Cardiac septum (tissue), 1 donor: ENCODE results near the gene PKIB. TPM values are rescaled to one million over a fixed set of nuclear protein-coding genes. Genes with fewer than 3 reads are reported as not detected.
"Not testable (repeated sequence)": the region's sequence is repeated elsewhere in the genome, so short reads cannot be mapped to it uniquely, and the experiment has no call there.

ENCODE experiments used
- DNase-seq: peaks from one replicate; pipeline ENCODE4 v3.0.0-alpha.2; 2020; ENCODE audit warnings: low spot score
- intact Hi-C: fragments of 100-400 bp; cut with DNase I; formaldehyde crosslinking; loops from one replicate; pipeline ENCODE4 v1.14.0; 2022
- total RNA-seq: library from RNA; stranded (reverse); fragmentation: NEBNext Ultra II Directional; extraction: Animal tissue kit (Norgen Biotek cat#: 25700); gene quantifications from one replicate; pipeline ENCODE4 v1.2.1, GENCODE V29; 2021
- donor health status: DM: no; HTN: no; CAD: no.

Gene PKIB
- total RNA-seq, 1 donor from 2014 or later = 0.38 TPM

GRCh38 chr6:122733259-122733658 is 123.1 kb downstream of the PKIB start:
- intact Hi-C loops = loop anchor here (5.0 kb wide), 1 partner anchor 104 kb away; no protein-coding TSS in a partner anchor

DNA sequence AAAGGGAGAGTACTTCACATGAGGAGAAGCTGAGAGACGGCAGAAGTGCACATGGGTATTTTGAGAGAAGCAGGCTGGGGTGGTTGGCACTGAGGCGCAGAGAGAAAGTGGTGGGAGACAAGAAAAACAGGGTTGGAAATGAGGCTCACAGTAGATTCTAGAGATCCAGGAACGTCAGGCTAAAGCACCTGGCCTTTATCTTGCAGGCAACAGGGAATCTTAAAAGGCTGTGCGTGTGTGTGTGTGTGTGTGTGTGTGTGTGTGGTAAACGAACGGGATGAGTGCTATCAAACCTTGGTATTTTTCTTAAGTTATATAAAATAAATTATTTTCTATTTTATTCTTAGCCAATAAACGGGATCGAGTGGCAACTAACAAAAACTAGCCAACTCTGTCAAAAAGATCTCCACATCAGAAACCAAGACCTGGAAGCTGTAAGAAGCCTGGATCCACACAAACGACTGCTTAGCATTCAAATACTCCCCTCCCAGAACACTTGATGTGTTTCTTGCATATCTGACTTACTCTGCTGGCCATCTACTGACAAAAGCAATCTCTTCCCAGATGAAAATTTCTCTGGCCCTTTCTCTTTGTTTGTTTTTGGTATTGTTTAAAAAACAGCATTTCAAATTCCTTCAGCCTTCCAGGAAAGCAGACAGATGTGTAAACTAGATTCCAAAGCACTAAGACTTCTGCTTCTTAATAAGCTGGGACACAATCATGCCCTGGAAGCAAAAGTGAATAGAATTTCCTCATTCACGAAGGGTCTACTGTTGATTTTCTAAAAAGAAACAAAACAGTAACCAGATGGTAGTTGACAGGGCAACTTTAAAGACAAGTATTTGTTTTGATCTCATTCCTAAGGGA is 124.6 kb downstream of the PKIB start:
- intact Hi-C loops = loop anchor here (5.0 kb wide), 1 partner anchor 103 kb away; no protein-coding TSS in a partner anchor

More at GRCh38 chr6:122733259-122733658, 123.1 kb downstream of the PKIB start:
- no peak for DNase-seq

DNA sequence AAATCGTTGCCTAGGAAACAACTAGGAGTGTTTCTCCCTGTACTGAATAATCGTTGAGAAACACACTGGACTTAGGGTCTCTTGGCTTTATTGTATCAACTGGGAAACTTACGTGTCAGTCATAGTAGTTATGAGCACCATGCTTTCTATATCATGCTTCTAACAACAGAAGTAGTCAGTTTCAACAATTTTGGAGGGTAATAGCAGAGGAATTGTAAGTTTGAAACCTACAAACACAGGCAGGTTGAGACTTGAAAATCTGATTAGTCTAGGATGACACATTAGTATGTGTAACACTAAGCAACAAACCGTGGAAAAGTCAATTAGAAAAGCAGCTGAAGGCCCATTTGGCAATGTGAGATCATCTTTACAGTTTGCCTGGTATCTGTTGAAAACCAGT is 125.4 kb downstream of the PKIB start:
- DNase-seq = no peak
- intact Hi-C loops = no loop called here

More for the DNA sequence above, 124.6 kb downstream of the PKIB start:
- DNase-seq = no peak

DNA sequence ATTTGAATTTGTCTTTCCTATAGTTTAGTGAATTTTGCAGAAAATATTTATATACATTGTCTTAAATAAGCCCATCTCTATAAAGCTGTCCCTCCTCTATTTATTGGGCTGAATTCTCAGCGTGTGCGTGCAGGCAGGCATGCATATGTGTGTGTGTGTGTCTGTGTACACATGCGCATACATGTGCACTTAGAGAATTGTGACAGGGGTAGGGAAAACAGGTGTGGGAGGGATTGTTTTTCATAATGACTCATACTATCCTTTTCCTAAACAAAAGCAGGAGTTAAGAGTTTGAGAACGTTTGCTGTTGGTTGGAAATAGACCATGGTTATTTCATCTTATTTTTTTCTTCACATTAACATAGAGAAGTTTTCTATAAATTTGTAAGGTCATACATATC is 126.0 kb downstream of the PKIB start:
- intact Hi-C loops = no loop called here
- no peak for DNase-seq

DNA sequence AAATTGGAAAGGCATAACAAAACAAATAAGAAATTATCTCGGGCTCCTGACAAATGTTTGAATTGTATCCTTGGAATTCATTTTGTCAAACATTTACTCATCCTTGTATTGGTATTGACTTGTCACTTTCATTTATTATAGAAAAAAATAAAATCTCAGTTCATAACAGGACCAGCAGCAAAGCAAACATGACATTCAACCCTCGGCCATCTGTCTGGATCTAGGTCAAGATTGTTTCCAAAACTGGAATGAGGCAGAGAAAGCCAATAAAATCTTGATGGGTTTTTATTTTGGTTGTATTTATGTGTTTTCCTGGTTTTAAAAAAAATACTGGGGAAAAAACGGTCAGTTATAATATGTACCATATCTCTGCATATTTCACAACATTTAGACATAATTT is 126.4 kb downstream of the PKIB start:
- intact Hi-C loops = no loop called here
- DNase-seq = no peak

DNA sequence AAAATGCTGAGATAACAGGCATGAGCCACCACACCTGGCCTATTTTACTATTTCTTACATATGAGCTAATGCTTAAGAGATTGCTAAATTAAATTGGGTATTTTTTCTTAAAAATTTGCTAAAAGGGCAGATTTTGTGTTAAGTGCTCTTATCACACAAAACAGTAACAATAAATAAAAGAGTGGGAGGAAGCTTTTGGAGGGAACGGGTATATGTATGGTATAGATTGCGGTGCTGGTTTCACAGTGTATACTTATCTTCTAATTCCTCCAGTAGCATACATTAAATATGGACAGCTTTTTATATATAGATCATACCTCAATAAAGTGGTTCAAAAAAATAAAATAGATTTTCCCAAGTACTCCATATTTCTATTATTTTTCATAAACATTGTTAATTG is 129.9 kb downstream of the PKIB start:
- intact Hi-C loops = no loop called here
- DNase-seq = no peak

DNA sequence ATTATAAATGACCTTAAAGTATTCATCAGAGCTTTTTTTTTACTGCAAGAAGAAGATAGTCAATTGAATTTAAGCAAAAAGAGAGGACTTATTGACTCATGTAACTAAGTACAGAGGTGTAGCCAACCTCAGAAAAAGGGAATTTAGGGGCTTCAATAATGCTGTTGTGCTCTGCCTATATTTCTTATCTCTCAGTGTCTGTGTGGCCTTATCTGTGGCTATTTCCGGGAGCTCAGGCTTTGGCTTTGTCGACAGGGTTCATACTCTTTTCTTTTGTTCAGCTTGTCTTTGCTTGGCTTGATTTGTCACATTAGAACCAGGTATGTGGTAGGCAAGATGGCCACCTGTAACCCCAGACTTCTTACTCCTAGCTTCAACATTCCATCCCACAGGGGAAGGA is 130.7 kb downstream of the PKIB start:
- intact Hi-C loops = no loop called here
- no peak for DNase-seq

GRCh38 chr6:122744247-122744646 is 134.0 kb downstream of the PKIB start:
- DNase-seq, intact Hi-C loops: not testable (repeated sequence)

DNA sequence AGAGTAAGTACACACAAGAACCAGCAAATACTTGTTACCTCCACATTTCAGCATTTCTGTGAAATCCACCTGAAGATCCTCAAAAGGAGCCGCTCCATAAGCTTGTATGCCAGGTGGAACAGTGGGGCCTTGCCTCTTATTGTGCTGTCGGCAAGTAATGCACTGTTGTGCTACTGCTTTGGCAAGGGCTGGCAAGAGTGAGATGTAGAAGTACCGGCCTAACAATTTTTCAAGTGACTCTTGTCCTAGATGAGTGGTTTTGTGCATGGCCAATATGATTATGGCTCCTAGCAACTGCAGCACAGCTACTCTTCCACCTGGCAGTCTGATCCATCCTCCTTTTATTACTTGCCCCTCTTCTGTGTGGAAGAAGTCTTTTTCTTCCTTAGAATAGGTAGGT is 134.7 kb downstream of the PKIB start:
- DNase-seq, intact Hi-C loops: not testable (repeated sequence)

DNA sequence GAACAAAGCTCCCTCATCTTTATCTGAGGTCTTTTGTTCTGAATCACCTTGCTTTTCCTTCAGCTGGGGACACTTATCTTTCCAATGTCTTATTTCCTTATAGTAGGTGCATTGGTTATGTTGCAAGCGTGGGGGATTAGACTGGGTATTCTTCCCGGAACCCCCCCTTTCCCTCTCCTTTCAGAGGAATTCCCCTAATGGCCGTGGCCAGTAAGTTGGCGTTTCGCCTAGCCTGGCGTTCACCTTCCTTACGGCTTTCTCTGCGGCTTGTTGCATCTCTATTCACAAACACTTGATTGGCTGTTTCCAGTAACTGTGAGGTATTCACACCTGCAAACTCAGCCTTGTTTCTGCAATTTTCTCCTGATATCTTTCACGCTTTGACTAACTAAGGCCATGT is 136.5 kb downstream of the PKIB start:
- intact Hi-C loops = no loop called here
- DNase-seq = no peak

DNA sequence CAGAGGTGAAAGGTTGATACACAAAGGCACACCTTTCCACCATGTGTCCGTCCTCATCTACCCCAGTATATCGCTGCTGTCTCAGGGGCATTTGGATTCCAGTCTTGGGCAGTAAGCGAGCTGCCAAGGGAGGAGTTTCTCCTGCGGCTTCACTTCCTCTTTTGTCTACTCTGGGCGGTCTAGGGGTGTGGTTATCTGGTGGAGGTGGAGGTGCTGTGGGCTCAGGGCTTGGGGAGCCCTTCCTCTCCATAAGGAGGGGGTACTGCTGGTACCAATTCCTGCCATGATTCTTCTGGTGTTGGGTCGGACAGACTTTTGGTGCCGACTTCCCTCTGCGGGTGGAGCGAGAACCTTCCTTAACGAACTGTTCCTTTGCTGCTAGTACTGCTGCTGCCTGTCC is 137.4 kb downstream of the PKIB start:
- intact Hi-C loops = no loop called here
- DNase-seq = no peak

DNA sequence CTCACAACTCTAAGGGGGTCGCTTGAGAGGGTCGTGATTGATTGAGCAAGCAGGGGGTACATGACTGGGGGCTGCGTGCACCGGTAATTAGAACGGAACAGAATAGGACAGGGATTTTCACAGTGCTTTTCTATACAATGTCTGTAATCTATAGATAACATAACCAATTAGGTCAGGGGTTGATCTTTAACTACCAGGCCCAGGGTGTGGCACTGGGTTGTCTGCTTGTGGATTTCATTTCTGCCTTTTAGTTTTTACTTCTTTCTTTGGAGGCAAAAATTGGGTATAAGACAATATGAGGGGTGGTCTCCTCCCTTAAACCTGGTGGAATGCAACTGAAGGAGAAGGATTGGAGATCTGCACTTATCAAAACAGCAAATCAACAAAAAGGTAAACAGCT is 138.7 kb downstream of the PKIB start:
- DNase-seq, intact Hi-C loops: not testable (repeated sequence)

- no peak for DNase-seq
- intact Hi-C loops = no loop called here
Measured at GRCh38 chr6:122749451-122750050, 139.3 kb downstream of the PKIB start.

GRCh38 chr6:122751326-122751725 is 141.1 kb downstream of the PKIB start:
- intact Hi-C loops = no loop called here
- no peak for DNase-seq

GRCh38 chr6:122752459-122752858 is 142.3 kb downstream of the PKIB start:
- intact Hi-C loops = no loop called here
- DNase-seq = no peak

DNA sequence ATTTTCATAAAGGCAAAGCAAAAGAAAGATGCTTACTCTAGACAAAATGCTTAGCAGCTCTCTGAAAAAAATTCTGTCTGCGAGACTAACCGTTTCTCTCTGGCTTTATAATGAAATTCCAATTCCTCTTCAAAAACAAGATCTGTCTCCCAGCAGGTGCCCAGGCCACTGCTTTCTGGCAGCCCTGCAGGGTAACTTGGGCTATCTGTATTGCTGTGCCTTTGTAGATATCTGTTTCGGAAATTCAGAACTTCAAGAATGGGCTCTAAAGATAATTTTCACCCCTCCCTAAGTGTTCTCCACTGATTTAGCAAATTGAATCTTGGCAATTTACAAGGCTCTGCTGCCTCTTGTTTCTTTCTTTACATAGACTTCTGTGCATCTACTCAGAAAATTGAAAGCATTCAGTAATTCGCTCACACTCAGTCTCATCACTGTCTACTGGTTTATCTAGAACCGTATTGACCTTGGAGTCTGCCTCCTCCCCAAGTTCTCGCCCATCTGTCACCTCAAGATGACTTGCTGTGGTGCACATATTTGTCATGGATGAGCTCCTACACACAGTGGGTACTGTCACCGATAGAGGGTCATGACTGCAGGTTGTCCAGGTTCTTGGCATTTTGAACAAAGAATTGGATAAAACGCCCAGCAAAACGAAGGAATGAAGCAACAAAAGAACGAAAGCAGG is 142.9 kb downstream of the PKIB start:
- intact Hi-C loops = no loop called here
- DNase-seq = no peak

- intact Hi-C loops = no loop called here
- DNase-seq = no peak
Measured at GRCh38 chr6:122753688-122754056, 143.5 kb downstream of the PKIB start.

DNA sequence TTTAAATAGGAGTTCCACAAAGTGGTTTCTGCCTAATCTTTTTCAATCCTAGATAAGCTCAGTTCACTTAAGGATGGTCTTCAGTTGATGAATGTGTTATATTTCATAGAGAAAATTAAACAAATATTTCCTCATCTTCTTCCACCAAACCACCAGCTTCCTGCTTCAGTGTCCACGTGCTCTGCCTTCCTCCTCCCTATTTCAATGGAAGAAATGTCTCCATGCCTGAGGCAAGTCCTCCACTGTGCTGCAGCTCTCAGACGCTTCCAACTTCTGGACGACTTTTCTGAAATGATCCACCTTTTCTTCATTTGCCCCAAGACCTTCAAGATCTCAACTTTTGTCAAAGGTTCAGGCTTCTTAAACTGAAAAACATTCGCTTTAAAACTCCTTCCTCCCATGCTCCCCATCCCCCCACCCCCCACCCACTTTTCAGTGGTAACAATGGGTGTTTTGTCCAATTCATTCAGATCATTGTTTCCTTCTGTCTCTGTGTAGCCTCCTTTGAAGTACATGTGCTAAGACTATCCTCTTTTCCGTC is 144.1 kb downstream of the PKIB start:
- no peak for DNase-seq
- intact Hi-C loops = no loop called here

DNA sequence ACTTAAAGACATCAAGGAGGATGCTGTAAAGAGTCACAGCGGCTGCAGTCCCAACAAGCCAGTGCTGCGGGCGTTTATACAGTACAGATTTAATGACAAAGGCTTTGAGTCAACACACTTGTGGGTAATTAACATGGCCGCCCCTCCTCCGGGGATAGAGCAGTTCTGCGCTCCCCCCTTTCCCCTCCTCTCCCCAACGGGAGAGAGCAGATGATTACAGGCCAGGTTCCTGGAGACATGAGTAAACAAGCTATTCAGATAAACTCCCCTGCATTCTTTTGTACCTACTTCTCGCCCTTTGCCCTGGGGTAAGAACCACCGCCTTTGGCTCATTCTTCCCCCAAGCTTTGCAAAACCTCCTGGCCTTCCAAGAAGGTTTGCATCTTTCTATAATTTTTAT is 145.7 kb downstream of the PKIB start:
- no peak for DNase-seq
- intact Hi-C loops = no loop called here

DNA sequence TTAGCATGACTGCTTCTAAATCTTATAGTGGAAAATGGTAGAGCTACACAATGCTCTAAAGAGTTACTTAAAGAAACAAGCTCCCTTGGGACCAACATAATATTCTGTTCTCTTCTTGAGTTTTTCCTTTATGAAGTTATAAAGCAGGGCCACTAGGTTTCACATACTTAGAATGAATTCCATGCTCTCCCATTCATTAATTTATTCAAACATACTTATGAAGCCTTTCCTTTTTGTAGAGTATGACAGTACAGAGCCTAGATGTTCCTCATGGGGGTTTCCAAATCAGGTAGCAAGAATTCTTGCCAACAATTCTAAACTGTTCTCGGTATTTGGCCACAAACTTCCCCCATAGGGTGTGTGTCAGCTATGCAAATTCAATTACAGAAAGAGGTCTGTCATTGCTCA is 148.7 kb downstream of the PKIB start:
- no peak for DNase-seq
- intact Hi-C loops = no loop called here
